ENCODE data around the gene TSPAN11. TPM values are rescaled to one million over a fixed set of nuclear protein-coding genes. Genes with fewer than 3 reads are reported as not detected.
A peak's percentile ranks its signal among the peaks of the same experiment; 100 is the strongest.

TSPAN11 gene
- total RNA-seq, 4 donors from 2014 or later, result 0.64 to 2.8 (median 1.3) TPM

DNA sequence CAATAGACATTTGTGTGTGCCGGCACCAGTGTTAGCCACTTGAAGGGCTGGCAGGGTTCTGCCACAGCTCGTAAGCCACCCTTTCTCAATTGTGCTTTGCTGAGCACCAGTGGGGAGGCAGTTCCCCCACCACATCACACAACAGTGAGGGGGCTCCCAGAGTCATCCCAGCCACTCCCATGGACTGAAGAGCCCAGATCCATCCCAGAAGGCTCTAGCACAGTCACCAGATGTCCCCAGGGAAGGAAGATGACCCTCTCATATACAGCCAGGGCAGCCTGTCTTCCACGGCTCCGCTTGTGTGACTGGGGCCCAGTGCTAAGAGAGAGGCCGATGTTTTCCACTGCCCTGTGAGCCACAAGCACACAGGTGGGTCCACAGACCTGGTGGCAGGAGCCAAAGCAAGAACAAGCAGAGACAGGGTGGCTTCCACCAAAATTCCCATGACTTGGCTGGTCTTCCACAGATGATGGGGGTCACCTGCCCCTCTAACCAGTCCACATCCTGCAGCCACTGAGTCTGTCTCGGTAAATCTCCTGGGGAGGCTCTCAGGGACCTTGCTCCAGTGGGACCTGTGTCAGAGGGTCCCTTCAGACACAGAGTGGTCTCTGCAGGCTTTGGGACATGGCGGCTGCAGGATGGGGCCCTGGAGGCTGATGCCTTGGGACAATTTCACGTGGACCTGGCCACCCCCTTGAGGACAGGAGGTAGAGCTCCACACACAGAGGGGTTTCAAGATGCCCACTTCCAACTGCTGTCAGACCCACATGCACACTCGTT, 75.2 kb downstream of the TSPAN11 start:
- Histone ChIP-seq H3K27me3 (no peaks in the 10 kb centered on the region), H3K4me1 (peaks cover 5% of the 10 kb centered on the region), H3K4me3 (no peak overlapping the region), H3K9me3 (no peaks in the 10 kb centered on the region), H3K36me3 (no peaks in the 10 kb centered on the region), H3K27ac (no peak overlapping the region)
- WGBS, result 90% methylated on average over 3 of the region's 9 CpGs
- DNase-seq (ENCODE audit: low spot score in 2 of 2), result peak in 1 of 2 donors; percentile 39
- TF ChIP-seq EP300 (IDR thresholded peaks at IDR 0.05) (no peak), POLR2AphosphoS5 (IDR thresholded peaks at IDR 0.05) (no peak), POLR2A (IDR thresholded peaks at IDR 0.05) (no peak)
- TF ChIP-seq, protein P1, sequence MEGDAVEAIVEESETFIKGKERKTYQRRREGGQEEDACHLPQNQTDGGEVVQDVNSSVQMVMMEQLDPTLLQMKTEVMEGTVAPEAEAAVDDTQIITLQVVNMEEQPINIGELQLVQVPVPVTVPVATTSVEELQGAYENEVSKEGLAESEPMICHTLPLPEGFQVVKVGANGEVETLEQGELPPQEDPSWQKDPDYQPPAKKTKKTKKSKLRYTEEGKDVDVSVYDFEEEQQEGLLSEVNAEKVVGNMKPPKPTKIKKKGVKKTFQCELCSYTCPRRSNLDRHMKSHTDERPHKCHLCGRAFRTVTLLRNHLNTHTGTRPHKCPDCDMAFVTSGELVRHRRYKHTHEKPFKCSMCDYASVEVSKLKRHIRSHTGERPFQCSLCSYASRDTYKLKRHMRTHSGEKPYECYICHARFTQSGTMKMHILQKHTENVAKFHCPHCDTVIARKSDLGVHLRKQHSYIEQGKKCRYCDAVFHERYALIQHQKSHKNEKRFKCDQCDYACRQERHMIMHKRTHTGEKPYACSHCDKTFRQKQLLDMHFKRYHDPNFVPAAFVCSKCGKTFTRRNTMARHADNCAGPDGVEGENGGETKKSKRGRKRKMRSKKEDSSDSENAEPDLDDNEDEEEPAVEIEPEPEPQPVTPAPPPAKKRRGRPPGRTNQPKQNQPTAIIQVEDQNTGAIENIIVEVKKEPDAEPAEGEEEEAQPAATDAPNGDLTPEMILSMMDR (IDR thresholded peaks at IDR 0.05), result no peak

GRCh38 chr12:31002361-31002725, 75.8 kb downstream of the TSPAN11 start:
- Histone ChIP-seq H3K36me3 (no peaks in the 10 kb centered on the region), H3K4me3 (no peak overlapping the region), H3K4me1 (peaks cover 5% of the 10 kb centered on the region), H3K9me3 (no peaks in the 10 kb centered on the region), H3K27ac (no peak overlapping the region), H3K27me3 (no peaks in the 10 kb centered on the region)
- TF ChIP-seq POLR2A (IDR thresholded peaks at IDR 0.05) (no peak), EP300 (IDR thresholded peaks at IDR 0.05) (no peak), POLR2AphosphoS5 (IDR thresholded peaks at IDR 0.05) (no peak)
- TF ChIP-seq, protein P1 (IDR thresholded peaks at IDR 0.05), result no peak
- WGBS, result 100% methylated on average over 1 of the region's 5 CpGs
- DNase-seq (ENCODE audit: low spot score in 2 of 2), result peak in 1 of 2 donors; percentile 4

- no peak overlapping the region for H3K4me3 ChIP-seq
- TF ChIP-seq, protein P1 (IDR thresholded peaks at IDR 0.05), result no peak
- no peak for TF ChIP-seq POLR2A (IDR thresholded peaks at IDR 0.05)
- no peak for TF ChIP-seq POLR2AphosphoS5 (IDR thresholded peaks at IDR 0.05)
- TF ChIP-seq EP300 (IDR thresholded peaks at IDR 0.05), result no peak
- DNase-seq (ENCODE audit: low spot score in 2 of 2), result peak; percentile 25 to 35
- no peaks in the 10 kb centered on the region for H3K9me3 ChIP-seq
- H3K4me1 ChIP-seq, result peaks cover 5% of the 10 kb centered on the region
- 75% methylated on average over 1 of the region's 1 CpG for WGBS
- no peaks in the 10 kb centered on the region for H3K27me3 ChIP-seq
- no peak overlapping the region for H3K27ac ChIP-seq
- no peaks in the 10 kb centered on the region for H3K36me3 ChIP-seq
Measured at GRCh38 chr12:31002999-31003398, 76.5 kb downstream of the TSPAN11 start.

GRCh38 chr12:31003861-31004640, 77.5 kb downstream of the TSPAN11 start:
- no peak overlapping the region for H3K4me3 ChIP-seq
- H3K36me3 ChIP-seq, result no peaks in the 10 kb centered on the region
- WGBS, result 83% methylated on average over 7 of the region's 7 CpGs
- H3K27ac ChIP-seq, result no peak overlapping the region
- peaks cover 5% of the 10 kb centered on the region for H3K4me1 ChIP-seq
- H3K27me3 ChIP-seq, result no peaks in the 10 kb centered on the region
- TF ChIP-seq POLR2A (IDR thresholded peaks at IDR 0.05), result no peak
- TF ChIP-seq EP300 (IDR thresholded peaks at IDR 0.05), result no peak
- TF ChIP-seq, protein P1 (IDR thresholded peaks at IDR 0.05), result no peak
- TF ChIP-seq POLR2AphosphoS5 (IDR thresholded peaks at IDR 0.05), result no peak
- no peaks in the 10 kb centered on the region for H3K9me3 ChIP-seq
- DNase-seq (ENCODE audit: low spot score in 2 of 2), result peak; percentile 36 to 59

DNA sequence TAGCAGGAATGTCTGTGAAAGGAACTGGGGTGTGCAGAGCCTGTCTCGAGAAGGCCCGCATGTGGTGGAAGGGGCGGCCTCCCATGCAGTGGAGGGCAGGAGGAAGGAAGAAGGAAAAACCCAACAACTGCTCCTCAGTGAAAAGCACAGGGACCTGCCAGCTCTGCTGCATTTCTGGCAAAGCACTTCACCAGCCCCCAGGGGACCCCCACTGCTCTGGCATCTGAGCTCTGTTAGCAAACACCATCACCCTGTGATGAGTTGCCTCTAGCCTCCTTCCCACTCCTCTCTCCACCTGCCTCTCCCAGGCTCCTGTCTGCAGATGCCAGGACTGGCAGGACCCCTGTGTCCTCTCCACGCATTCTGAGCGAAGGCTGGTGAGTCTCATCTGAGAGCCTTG, 78.1 kb downstream of the TSPAN11 start:
- Histone ChIP-seq H3K9me3 (no peaks in the 10 kb centered on the region), H3K27ac (no peak overlapping the region), H3K4me1 (peaks cover 5% of the 10 kb centered on the region), H3K27me3 (no peaks in the 10 kb centered on the region), H3K4me3 (no peak overlapping the region), H3K36me3 (no peaks in the 10 kb centered on the region)
- WGBS, result 93% methylated on average over 5 of the region's 5 CpGs
- TF ChIP-seq EP300 (IDR thresholded peaks at IDR 0.05), result no peak
- TF ChIP-seq POLR2AphosphoS5 (IDR thresholded peaks at IDR 0.05), result no peak
- TF ChIP-seq POLR2A (IDR thresholded peaks at IDR 0.05), result no peak
- TF ChIP-seq, protein P1 (IDR thresholded peaks at IDR 0.05), result no peak
- DNase-seq (ENCODE audit: low spot score in 2 of 2), result peak; percentile 33 to 58

All from suprapubic skin (tissue), 4 donors.